Heart left ventricle (tissue), 16 donors: ENCODE measurements around the gene ARSB. TPM values are rescaled to one million over a fixed set of nuclear protein-coding genes. Genes with fewer than 3 reads are reported as not detected.

Experiments used
- ATAC-seq, 4 donors: fragments of 200-7000 bp; cut with Tn5 transposase; one replicate each; pipeline ENCODE4 v1.9.1; 2020 to 2022; ENCODE audit warnings: moderate library complexity in 4 of 4, mild to moderate bottlenecking in 3 of 4, moderate number of reproducible peaks in 1 of 4
- DNase-seq, 5 donors: peaks; one replicate each; pipeline ENCODE4 v3.0.0-alpha.2; 2020
- H3K27ac ChIP-seq, 12 donors: fragments of 200-600 bp; sonication (generic) in 4 of 12; one replicate each; pipeline versions ENCODE4 v1.5.0 to v1.8.0; 2016 to 2022; ENCODE audit warnings: mild to moderate bottlenecking in 2 of 12
- H3K27me3 ChIP-seq, 9 donors: fragments of 200-600 bp; sonication (generic) in 2 of 9; one replicate each; pipeline versions ENCODE4 v1.5.1 to v1.8.0; 2016 to 2022; ENCODE audit warnings: mild to moderate bottlenecking in 3 of 9
- H3K36me3 ChIP-seq, 9 donors: fragments of 200-600 bp; sonication (generic) in 2 of 9; one replicate each; pipeline versions ENCODE4 v1.5.0 to v1.8.0; 2018 to 2022; ENCODE audit warnings: mild to moderate bottlenecking in 2 of 9
- H3K4me1 ChIP-seq, 12 donors: fragments of 200-600 bp; sonication (generic) in 4 of 12; one replicate each; pipeline versions ENCODE4 v1.5.0 to v1.8.0; 2016 to 2022; ENCODE audit warnings: mild to moderate bottlenecking in 3 of 12
- H3K4me3 ChIP-seq, 12 donors: fragments of 200-600 bp; sonication (generic) in 4 of 12; one replicate each; pipeline versions ENCODE4 v1.5.0 to v1.8.0; 2017 to 2022; ENCODE audit warnings: mild to moderate bottlenecking in 9 of 12, moderate library complexity in 4 of 12
- H3K9me3 ChIP-seq, 12 donors: fragments of 200-600 bp; sonication (generic) in 4 of 12; one replicate each; pipeline versions ENCODE4 v1.5.0 to v1.8.0; 2016 to 2022; ENCODE audit warnings: mild to moderate bottlenecking in 1 of 12
- POLR2A ChIP-seq, 2 donors: fragments of 450-650 bp; IDR thresholded peaks; one replicate each; pipeline ENCODE4 v1.6.1; 2017; ENCODE audit warnings: antibody characterized with exemption in 2 of 2, mild to moderate bottlenecking in 2 of 2, moderate library complexity in 2 of 2
- WGBS, 4 donors: extraction: QIAGEN DNeasy Blood & Tissue Kit in 2 of 4; methylation state at CpG; one replicate each; pipeline versions ENCODE4 v1.1.5 to v1.1.7; 2013 to 2018; 5-methylcytosine and 5-hydroxymethylcytosine counted together
- intact Hi-C, 10 donors: fragments of 100-400 bp; cut with DNase I; formaldehyde crosslinking; loops; one replicate each; pipeline versions ENCODE4 v1.11.1 to v1.14.2; 2022
- polyA plus RNA-seq, 2 donors: library from polyadenylated mRNA; stranded (reverse); fragments of 200-250 nt; gene quantifications; one replicate each; pipeline ENCODE4 v1.2.3, GENCODE V29; 2013
- total RNA-seq, 9 donors: library from RNA; depleted of rRNA in 2 of 9; stranded (reverse); fragments of >200 nt in 2 of 9; fragmentation: NEBNext Ultra II Directional in 3 of 9; extraction: Animal tissue kit (Norgen Biotek cat#: 25700) in 3 of 9; gene quantifications; one replicate each; pipeline versions ENCODE4 v1.1.0 to v1.2.4, GENCODE V29; 2016 to 2023
- TF ChIP-seq, protein P1 (sequence below), 12 donors: fragments of 200-600 bp; sonication (generic) in 4 of 12; IDR thresholded peaks; one replicate each; pipeline versions ENCODE4 v1.5.0 to v1.8.0; 2018 to 2022; ENCODE audit warnings: antibody characterized with exemption in 12 of 12, mild to moderate bottlenecking in 5 of 12
- donor health status: ischemic (EF 13 %, LVEDD 7.1; RV severe dilation, severe dysfunction).
- donor health status: healthy with polysubstance abuse.
- donor health status: DM: no; HTN: yes; CAD: no.
- donor health status: DM: no; HTN: no; CAD: no.
- donor health status: ischemic (EF 25% LVEDD 6.9; RV normal size, moderate dysfunction).
- donor health status: ischemic (EF 25% LVEDD 5.7; RV mildly dilated, moderate dysfunction).
- donor health status: healthy.
- donor health status: DM: yes; HTN: yes; CAD: no.
- donor health status: ischemic (EF 35%, LVEDD 5.7; RV mildly dilated, moderate dysfunction).
- donor health status: nonischemic (EF 11% LVEDD 7.7; RV severe dilation, severe dysfunction).
- donor health status: DM: yes; HTN: yes; CAD: no.
- donor health status: PGD.
- donor health status: ischemic (EF 29% LVEDD 5.4; RV normal size, mild dysfunction).
- donor health status: nonischemic (EF 23%, LVEDD 6.1; RV moderate dilation, normal function).

ARSB gene
- total and polyA plus RNA-seq, 11 donors: 2.2 to 25.8 (median 14.4) TPM

- Histone ChIP-seq H3K27me3 (no peaks in the 10 kb centered on the region), H3K36me3 (no peaks in the 10 kb centered on the region), H3K4me3 (no peak overlapping the region), H3K9me3 (peaks cover 0 to 8% (median 0%) of the 10 kb centered on the region in 12 donors), H3K27ac (no peak overlapping the region), H3K4me1 (peaks cover 0 to 40% (median 12%) of the 10 kb centered on the region in 12 donors)
- ATAC-seq (no peak), DNase-seq (no peak)
- intact Hi-C loops: no loop called here
- 38 to 59% (median 50%) methylated on average over 4 of the region's 4 CpGs for WGBS, 4 donors
- TF ChIP-seq, protein P1, sequence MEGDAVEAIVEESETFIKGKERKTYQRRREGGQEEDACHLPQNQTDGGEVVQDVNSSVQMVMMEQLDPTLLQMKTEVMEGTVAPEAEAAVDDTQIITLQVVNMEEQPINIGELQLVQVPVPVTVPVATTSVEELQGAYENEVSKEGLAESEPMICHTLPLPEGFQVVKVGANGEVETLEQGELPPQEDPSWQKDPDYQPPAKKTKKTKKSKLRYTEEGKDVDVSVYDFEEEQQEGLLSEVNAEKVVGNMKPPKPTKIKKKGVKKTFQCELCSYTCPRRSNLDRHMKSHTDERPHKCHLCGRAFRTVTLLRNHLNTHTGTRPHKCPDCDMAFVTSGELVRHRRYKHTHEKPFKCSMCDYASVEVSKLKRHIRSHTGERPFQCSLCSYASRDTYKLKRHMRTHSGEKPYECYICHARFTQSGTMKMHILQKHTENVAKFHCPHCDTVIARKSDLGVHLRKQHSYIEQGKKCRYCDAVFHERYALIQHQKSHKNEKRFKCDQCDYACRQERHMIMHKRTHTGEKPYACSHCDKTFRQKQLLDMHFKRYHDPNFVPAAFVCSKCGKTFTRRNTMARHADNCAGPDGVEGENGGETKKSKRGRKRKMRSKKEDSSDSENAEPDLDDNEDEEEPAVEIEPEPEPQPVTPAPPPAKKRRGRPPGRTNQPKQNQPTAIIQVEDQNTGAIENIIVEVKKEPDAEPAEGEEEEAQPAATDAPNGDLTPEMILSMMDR (IDR thresholded peaks at IDR 0.05): no peak
- no peak for TF ChIP-seq POLR2A (IDR thresholded peaks at IDR 0.05)
These were observed 157.4 kb downstream of the ARSB start for GRCh38 chr5:78827725-78828124.

- intact Hi-C loops: no loop called here
- TF ChIP-seq POLR2A (IDR thresholded peaks at IDR 0.05): no peak
- TF ChIP-seq, protein P1 (IDR thresholded peaks at IDR 0.05): no peak
- Histone ChIP-seq H3K4me3 (no peak overlapping the region), H3K4me1 (peaks cover 0 to 32% (median 2%) of the 10 kb centered on the region in 12 donors), H3K9me3 (peaks cover 0 to 8% (median 0%) of the 10 kb centered on the region in 12 donors), H3K36me3 (no peaks in the 10 kb centered on the region), H3K27me3 (no peaks in the 10 kb centered on the region), H3K27ac (peak overlapping the region in 7 of 12 donors; percentile 0 to 48 (median 19))
- DNase-seq (no peak), ATAC-seq (peak in 2 of 4 donors; percentile 28 to 31)
- WGBS, 4 donors: 57 to 61% (median 60%) methylated on average over 2 of the region's 2 CpGs
These were observed 160.3 kb downstream of the ARSB start for GRCh38 chr5:78824831-78825281.

GRCh38 chr5:78823196-78823595 lies 161.9 kb downstream of the ARSB start:
- no peaks in the 10 kb centered on the region for H3K27me3 ChIP-seq
- H3K9me3 ChIP-seq: no peaks in the 10 kb centered on the region
- H3K4me3 ChIP-seq: no peak overlapping the region
- H3K4me1 ChIP-seq: peaks cover 0 to 31% (median 2%) of the 10 kb centered on the region in 12 donors
- no peak overlapping the region for H3K27ac ChIP-seq
- 100% methylated on average over 1 of the region's 1 CpG for WGBS, 4 donors
- TF ChIP-seq, protein P1 (IDR thresholded peaks at IDR 0.05): no peak
- no peak for TF ChIP-seq POLR2A (IDR thresholded peaks at IDR 0.05)
- no peak for ATAC-seq
- no peaks in the 10 kb centered on the region for H3K36me3 ChIP-seq
- intact Hi-C loops: no loop called here
- DNase-seq: no peak

DNA sequence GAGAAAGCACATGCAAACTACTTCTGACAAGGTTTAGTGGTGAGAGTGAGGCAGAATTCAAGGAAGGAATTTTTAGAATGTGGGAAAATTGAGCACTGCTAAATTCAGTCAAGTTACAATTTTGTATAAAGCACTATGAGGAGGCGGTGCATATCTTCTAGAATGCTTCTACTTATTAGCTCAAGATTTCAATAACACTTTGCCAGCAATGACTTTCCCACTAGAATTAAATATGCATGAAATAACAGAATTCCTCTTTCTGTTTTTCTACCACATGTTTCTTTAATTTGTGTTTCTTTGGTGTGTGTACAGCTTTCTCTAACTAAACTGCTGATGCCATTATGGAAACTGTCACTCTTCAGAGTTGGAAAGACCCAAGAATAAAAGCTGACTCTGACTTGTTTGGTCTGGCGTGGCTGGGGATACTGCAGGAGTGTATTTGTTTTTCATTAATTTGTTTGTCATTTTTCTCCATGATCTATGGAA lies 163.5 kb downstream of the ARSB start:
- no peak for TF ChIP-seq POLR2A (IDR thresholded peaks at IDR 0.05)
- TF ChIP-seq, protein P1 (IDR thresholded peaks at IDR 0.05): no peak
- WGBS, 4 donors: 86 to 92% (median 89%) methylated on average over 2 of the region's 2 CpGs
- peaks cover 0 to 3% (median 0%) of the 10 kb centered on the region in 9 donors for H3K36me3 ChIP-seq
- H3K9me3 ChIP-seq: no peaks in the 10 kb centered on the region
- no peak for DNase-seq
- intact Hi-C loops: no loop called here
- H3K27ac ChIP-seq: peak overlapping the region in 1 of 12 donors; percentile 14
- H3K4me1 ChIP-seq: peaks cover 0 to 20% (median 0%) of the 10 kb centered on the region in 12 donors
- ATAC-seq: no peak
- H3K27me3 ChIP-seq: no peaks in the 10 kb centered on the region
- no peak overlapping the region for H3K4me3 ChIP-seq
